Stomach (tissue), 9 donors: ENCODE data around the gene CNDP1. TPM values are rescaled to one million over a fixed set of nuclear protein-coding genes. Genes with fewer than 3 reads are reported as not detected.

ENCODE experiments used
- DNase-seq, 2 donors: peaks; one replicate each; pipeline versions ENCODE4 v3.0.0 to v3.0.0-alpha.2; 2013 to 2019
- H3K27ac ChIP-seq, 5 donors: fragments of 200-600 bp in 4 of 5; sonication (generic) in 4 of 5; one replicate each; pipeline ENCODE4 v1.5.1; 2013 to 2019; ENCODE audit warnings: mild to moderate bottlenecking in 1 of 5, moderate library complexity in 1 of 5
- H3K27me3 ChIP-seq, 3 donors: fragments of 200-600 bp; sonication (generic); one replicate each; pipeline ENCODE4 v1.5.1; 2017 to 2019; ENCODE audit warnings: mixed run types in 1 of 3
- H3K36me3 ChIP-seq, 4 donors: fragments of 200-600 bp; sonication (generic); 1 replicate in 3 of 4; 2 replicates in 1 of 4; pipeline ENCODE4 v1.5.1; 2016 to 2019
- H3K4me1 ChIP-seq, 4 donors: fragments of 200-600 bp; sonication (generic); one replicate each; pipeline ENCODE4 v1.5.1; 2016 to 2019
- H3K4me3 ChIP-seq, 4 donors: fragments of 200-600 bp; sonication (generic) in 3 of 4; one replicate each; pipeline ENCODE4 v1.5.1; 2016 to 2019; ENCODE audit warnings: mild to moderate bottlenecking in 1 of 4
- H3K9me3 ChIP-seq, 4 donors: fragments of 200-600 bp; sonication (generic); one replicate each; pipeline ENCODE4 v1.5.1; 2016 to 2019
- CTCF ChIP-seq, 7 experiments: fragments of 450-650 bp in 4 of 7; fragments of 200-600 bp in 3 of 7; sonication (generic) in 3 of 7; IDR thresholded peaks; one replicate each; pipeline ENCODE4 v1.5.1; 2016 to 2019; ENCODE audit warnings: antibody characterized with exemption in 7 of 7, control low read depth in 2 of 7, mild to moderate bottlenecking in 1 of 7
- EP300 ChIP-seq: sonication (generic); formaldehyde crosslinking; IDR thresholded peaks from one replicate; pipeline ENCODE4 v1.6.1; 2017; ENCODE audit warnings: antibody characterized with exemption
- POLR2A ChIP-seq, 4 donors: fragments of 450-650 bp; IDR thresholded peaks; one replicate each; pipeline ENCODE4 v1.6.1; 2016; ENCODE audit warnings: antibody characterized with exemption in 4 of 4, control low read depth in 2 of 4, mild to moderate bottlenecking in 1 of 4, moderate library complexity in 1 of 4
- POLR2AphosphoS5 ChIP-seq, 3 donors: sonication (generic); formaldehyde crosslinking; IDR thresholded peaks; one replicate each; pipeline ENCODE4 v1.6.1; 2016; ENCODE audit warnings: antibody characterized with exemption in 3 of 3
- WGBS, 5 donors: extraction: QIAGEN DNeasy Blood & Tissue Kit in 3 of 5; methylation state at CpG; one replicate each; pipeline versions ENCODE4 v1.1.5 to v1.1.7; 2013 to 2018; 5-methylcytosine and 5-hydroxymethylcytosine counted together
- intact Hi-C: fragments of 100-400 bp; cut with DNase I; formaldehyde crosslinking; loops from one replicate; pipeline ENCODE4 v1.15.1; 2023; ENCODE audit warnings: low total_unique reads
- polyA plus RNA-seq, 3 donors: library from polyadenylated mRNA; stranded (reverse); fragments of 200-250 nt; gene quantifications; one replicate each; pipeline ENCODE4 v1.2.3, GENCODE V29; 2013
- total RNA-seq, 5 donors: library from RNA; depleted of rRNA; stranded (reverse); fragments of >200 nt; gene quantifications; one replicate each; pipeline versions ENCODE4 v1.1.0 to v1.2.3, GENCODE V29; 2014 to 2016
- donor health status: healthy with polysubstance abuse.
- donor health status: Bipolar disorder and iron deficiency.
- donor health status: healthy.

Gene CNDP1
- total and polyA plus RNA-seq, 8 donors = 0.13 to 0.72 (median 0.50) TPM; not detected in 5

GRCh38 chr18:74604361-74604760 lies 70.1 kb downstream of the CNDP1 start:
- H3K36me3 ChIP-seq = no peaks in the 10 kb centered on the region
- no peak overlapping the region for H3K4me3 ChIP-seq
- H3K4me1 ChIP-seq = peaks cover 0 to 16% (median 7%) of the 10 kb centered on the region in 4 donors
- H3K27me3 ChIP-seq = no peaks in the 10 kb centered on the region
- DNase-seq = no peak
- no peak for TF ChIP-seq CTCF (IDR thresholded peaks at IDR 0.05)
- TF ChIP-seq POLR2A (IDR thresholded peaks at IDR 0.05) = no peak
- no peak for TF ChIP-seq EP300
- no peak for TF ChIP-seq POLR2AphosphoS5 (IDR thresholded peaks at IDR 0.05)
- no peaks in the 10 kb centered on the region for H3K9me3 ChIP-seq
- no peak overlapping the region for H3K27ac ChIP-seq
- intact Hi-C loops = no loop called here

- Histone ChIP-seq H3K27me3 (no peaks in the 10 kb centered on the region), H3K9me3 (no peaks in the 10 kb centered on the region), H3K4me3 (no peak overlapping the region), H3K27ac (no peak overlapping the region), H3K4me1 (peaks cover 0 to 13% (median 5%) of the 10 kb centered on the region in 4 donors), H3K36me3 (no peaks in the 10 kb centered on the region)
- DNase-seq = peak in 1 of 2 donors; percentile 34
- TF ChIP-seq POLR2AphosphoS5 (IDR thresholded peaks at IDR 0.05) (peak in 1 of 3 donors; percentile 3), POLR2A (IDR thresholded peaks at IDR 0.05) (no peak)
- intact Hi-C loops = no loop called here
- 60 to 84% (median 77%) methylated on average over 4 of the region's 4 CpGs for WGBS, 5 donors
Observed at GRCh38 chr18:74604774-74605173, 70.5 kb downstream of the CNDP1 start.

GRCh38 chr18:74608681-74609080 lies 74.4 kb downstream of the CNDP1 start:
- H3K9me3 ChIP-seq = no peaks in the 10 kb centered on the region
- H3K4me3 ChIP-seq = no peak overlapping the region
- intact Hi-C loops = no loop called here
- 69 to 81% (median 76%) methylated on average over 2 of the region's 2 CpGs for WGBS, 5 donors
- no peaks in the 10 kb centered on the region for H3K27me3 ChIP-seq
- no peak for TF ChIP-seq POLR2A (IDR thresholded peaks at IDR 0.05)
- no peak for TF ChIP-seq CTCF (IDR thresholded peaks at IDR 0.05)
- no peak for TF ChIP-seq EP300
- DNase-seq = no peak
- no peak overlapping the region for H3K27ac ChIP-seq
- H3K4me1 ChIP-seq = peaks cover 0 to 13% (median 5%) of the 10 kb centered on the region in 4 donors
- no peaks in the 10 kb centered on the region for H3K36me3 ChIP-seq

- peaks cover 0 to 8% (median 4%) of the 10 kb centered on the region in 4 donors for H3K4me1 ChIP-seq
- H3K4me3 ChIP-seq = no peak overlapping the region
- no peak overlapping the region for H3K27ac ChIP-seq
- no peaks in the 10 kb centered on the region for H3K36me3 ChIP-seq
- DNase-seq = no peak
- 78 to 89% (median 87%) methylated on average over 3 of the region's 3 CpGs for WGBS, 5 donors
- intact Hi-C loops = no loop called here
- peaks cover 0 to under 1% (median 0%) of the 10 kb centered on the region in 4 donors for H3K9me3 ChIP-seq
- no peaks in the 10 kb centered on the region for H3K27me3 ChIP-seq
- TF ChIP-seq POLR2AphosphoS5 (IDR thresholded peaks at IDR 0.05) (no peak), EP300 (no peak), CTCF (IDR thresholded peaks at IDR 0.05) (no peak), POLR2A (IDR thresholded peaks at IDR 0.05) (no peak)
Observed at GRCh38 chr18:74609535-74609934, 75.2 kb downstream of the CNDP1 start.

GRCh38 chr18:74610051-74610615 lies 75.8 kb downstream of the CNDP1 start:
- no peaks in the 10 kb centered on the region for H3K36me3 ChIP-seq
- no peak for DNase-seq
- intact Hi-C loops = no loop called here
- H3K27me3 ChIP-seq = no peaks in the 10 kb centered on the region
- peaks cover 0 to 2% (median under 1%) of the 10 kb centered on the region in 4 donors for H3K4me1 ChIP-seq
- WGBS, 5 donors = 88 to 95% (median 92%) methylated on average over 7 of the region's 7 CpGs
- H3K27ac ChIP-seq = no peak overlapping the region
- H3K4me3 ChIP-seq = no peak overlapping the region
- H3K9me3 ChIP-seq = peaks cover 0 to 6% (median 0%) of the 10 kb centered on the region in 4 donors
- TF ChIP-seq CTCF (IDR thresholded peaks at IDR 0.05) = no peak
